Glutamatergic neuron (in vitro differentiated cells): ENCODE data around the gene C8G. TPM values are rescaled to one million over a fixed set of nuclear protein-coding genes. Genes with fewer than 3 reads are reported as not detected.

Source experiments
- DNase-seq: peaks from one replicate; pipeline ENCODE4 v3.0.0; 2022
- H3K27ac Mint-ChIP-seq: one replicate; pipeline ENCODE4 v1.8.0; 2020; ENCODE audit warnings: mild to moderate bottlenecking, mixed read lengths, inconsistent platforms; ENCODE audit not compliant: unreplicated experiment
- H3K27me3 Mint-ChIP-seq: one replicate; pipeline ENCODE4 v1.8.0; 2020; ENCODE audit warnings: mild to moderate bottlenecking, moderate library complexity, mixed read lengths, inconsistent platforms; ENCODE audit not compliant: unreplicated experiment
- H3K36me3 Mint-ChIP-seq: one replicate; pipeline ENCODE4 v1.8.0; 2020; ENCODE audit warnings: mild to moderate bottlenecking, mixed read lengths, inconsistent platforms; ENCODE audit not compliant: unreplicated experiment
- H3K4me1 Mint-ChIP-seq: one replicate; pipeline ENCODE4 v1.8.0; 2020; ENCODE audit warnings: mild to moderate bottlenecking, low read depth, mixed read lengths, inconsistent platforms; ENCODE audit not compliant: unreplicated experiment
- H3K4me3 Mint-ChIP-seq: one replicate; pipeline ENCODE4 v1.8.0; 2020; ENCODE audit warnings: mild to moderate bottlenecking, mixed read lengths, inconsistent platforms; ENCODE audit not compliant: unreplicated experiment
- H3K9me3 Mint-ChIP-seq: one replicate; pipeline ENCODE4 v1.8.0; 2020; ENCODE audit warnings: mild to moderate bottlenecking, moderate library complexity, mixed read lengths, inconsistent platforms; ENCODE audit not compliant: unreplicated experiment
- total RNA-seq: library from RNA; stranded (reverse); fragmentation: NEBNext Ultra II Directional; extraction: Animal tissue kit (Norgen Biotek cat#: 25700); gene quantifications from one replicate; pipeline ENCODE4 v1.2.1, GENCODE V29; 2021; ENCODE audit not compliant: unreplicated experiment
- TF ChIP-seq, protein P1 (sequence below): fragments of 200-600 bp; sonication (generic); IDR thresholded peaks from one replicate; pipeline ENCODE4 v1.5.0; 2021; ENCODE audit not compliant: partially characterized antibody, unreplicated experiment

Gene C8G
- total RNA-seq, 1 donor from 2014 or later, result 14.5 TPM

- no peak for DNase-seq
- no peak overlapping the region for H3K27ac Mint-ChIP-seq
- H3K9me3 Mint-ChIP-seq, result peaks cover 2% of the 10 kb centered on the region
- TF ChIP-seq, protein P1, sequence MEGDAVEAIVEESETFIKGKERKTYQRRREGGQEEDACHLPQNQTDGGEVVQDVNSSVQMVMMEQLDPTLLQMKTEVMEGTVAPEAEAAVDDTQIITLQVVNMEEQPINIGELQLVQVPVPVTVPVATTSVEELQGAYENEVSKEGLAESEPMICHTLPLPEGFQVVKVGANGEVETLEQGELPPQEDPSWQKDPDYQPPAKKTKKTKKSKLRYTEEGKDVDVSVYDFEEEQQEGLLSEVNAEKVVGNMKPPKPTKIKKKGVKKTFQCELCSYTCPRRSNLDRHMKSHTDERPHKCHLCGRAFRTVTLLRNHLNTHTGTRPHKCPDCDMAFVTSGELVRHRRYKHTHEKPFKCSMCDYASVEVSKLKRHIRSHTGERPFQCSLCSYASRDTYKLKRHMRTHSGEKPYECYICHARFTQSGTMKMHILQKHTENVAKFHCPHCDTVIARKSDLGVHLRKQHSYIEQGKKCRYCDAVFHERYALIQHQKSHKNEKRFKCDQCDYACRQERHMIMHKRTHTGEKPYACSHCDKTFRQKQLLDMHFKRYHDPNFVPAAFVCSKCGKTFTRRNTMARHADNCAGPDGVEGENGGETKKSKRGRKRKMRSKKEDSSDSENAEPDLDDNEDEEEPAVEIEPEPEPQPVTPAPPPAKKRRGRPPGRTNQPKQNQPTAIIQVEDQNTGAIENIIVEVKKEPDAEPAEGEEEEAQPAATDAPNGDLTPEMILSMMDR, result no peak
- H3K4me1 Mint-ChIP-seq, result no peaks in the 10 kb centered on the region
- H3K27me3 Mint-ChIP-seq, result no peaks in the 10 kb centered on the region
- H3K4me3 Mint-ChIP-seq, result no peak overlapping the region
- H3K36me3 Mint-ChIP-seq, result no peaks in the 10 kb centered on the region
These were observed 27.7 kb downstream of the C8G start for GRCh38 chr9:136972743-136973142.

GRCh38 chr9:136973618-136974617, 28.9 kb downstream of the C8G start:
- TF ChIP-seq, protein P1, result no peak
- DNase-seq, result no peak
- H3K4me3 Mint-ChIP-seq, result no peak overlapping the region
- H3K27me3 Mint-ChIP-seq, result no peaks in the 10 kb centered on the region
- no peak overlapping the region for H3K27ac Mint-ChIP-seq
- no peaks in the 10 kb centered on the region for H3K36me3 Mint-ChIP-seq
- no peaks in the 10 kb centered on the region for H3K4me1 Mint-ChIP-seq
- H3K9me3 Mint-ChIP-seq, result peaks cover 2% of the 10 kb centered on the region

- Mint-ChIP-seq H3K27ac (no peak overlapping the region), H3K27me3 (no peaks in the 10 kb centered on the region), H3K36me3 (no peaks in the 10 kb centered on the region), H3K4me1 (no peaks in the 10 kb centered on the region), H3K9me3 (peaks cover 2% of the 10 kb centered on the region), H3K4me3 (no peak overlapping the region)
- TF ChIP-seq, protein P1, result no peak
- no peak for DNase-seq
These were observed 29.9 kb downstream of the C8G start for GRCh38 chr9:136974817-136975535.

GRCh38 chr9:136975644-136976043, 30.6 kb downstream of the C8G start:
- H3K27me3 Mint-ChIP-seq, result no peaks in the 10 kb centered on the region
- H3K9me3 Mint-ChIP-seq, result peaks cover 3% of the 10 kb centered on the region
- no peak overlapping the region for H3K4me3 Mint-ChIP-seq
- no peak overlapping the region for H3K27ac Mint-ChIP-seq
- TF ChIP-seq, protein P1, result no peak
- no peaks in the 10 kb centered on the region for H3K36me3 Mint-ChIP-seq
- no peaks in the 10 kb centered on the region for H3K4me1 Mint-ChIP-seq
- DNase-seq, result no peak
